ENCODE data around the gene RETREG3. TPM values are rescaled to one million over a fixed set of nuclear protein-coding genes. Genes with fewer than 3 reads are reported as not detected.
"Not testable (repeated sequence)": the region's sequence is repeated elsewhere in the genome, so short reads cannot be mapped to it uniquely, and the experiment has no call there.

The RETREG3 gene
- polyA plus RNA-seq, 3 donors, result 13.6 to 28.8 (median 20.7) TPM

DNA sequence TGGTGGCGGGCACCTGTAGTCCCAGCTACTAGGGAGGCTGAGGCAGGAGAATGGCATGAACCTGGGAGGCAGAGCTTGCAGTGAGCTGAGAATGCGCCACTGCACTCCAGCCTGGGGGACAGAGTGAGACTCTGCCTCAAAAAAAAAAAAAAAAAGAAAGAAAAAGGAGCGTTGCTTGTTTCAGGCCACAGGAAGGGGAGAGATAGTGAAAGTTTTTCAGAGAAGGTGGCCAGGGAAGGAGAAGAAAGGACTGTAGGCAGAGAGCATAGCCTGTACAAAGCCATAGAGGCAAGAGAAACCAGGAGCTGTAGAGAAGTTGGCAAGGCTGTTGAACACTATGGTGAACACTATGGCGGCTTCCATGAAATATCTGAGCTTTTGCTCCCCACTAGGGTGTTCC, 68.6 kb downstream of the RETREG3 start:
- 94 to 98% (median 94%) methylated on average over 3 to 4 of the region's 4 CpGs for whole genome bisulfite sequencing, 3 donors
- H3K27ac ChIP-seq (ENCODE audit: low read depth, low read length), result not testable (repeated sequence)

DNA sequence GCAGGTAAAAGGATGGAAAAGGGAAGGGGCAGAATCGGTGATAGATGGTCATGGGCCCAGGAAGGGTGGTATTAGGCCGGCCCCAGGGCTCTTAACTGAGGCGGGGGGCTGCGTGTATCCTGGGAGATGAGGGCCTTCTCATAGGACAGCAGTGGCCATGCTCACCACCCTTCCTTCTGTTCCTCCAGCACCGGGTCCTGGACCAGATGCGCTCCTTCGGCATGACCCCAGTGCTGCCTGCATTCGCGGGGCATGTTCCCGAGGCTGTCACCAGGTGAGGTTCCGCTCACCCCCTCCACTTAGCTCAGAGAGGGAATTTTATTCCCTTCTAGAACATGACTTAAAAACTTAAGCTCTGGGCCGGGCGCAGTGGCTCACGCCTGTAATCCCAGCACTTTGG, 70.7 kb downstream of the RETREG3 start:
- WGBS, 3 donors, result 89 to 96% (median 95%) methylated on average over 14 of the region's 14 CpGs
- H3K27ac ChIP-seq (ENCODE audit: low read depth, low read length), result no peak overlapping the region

DNA sequence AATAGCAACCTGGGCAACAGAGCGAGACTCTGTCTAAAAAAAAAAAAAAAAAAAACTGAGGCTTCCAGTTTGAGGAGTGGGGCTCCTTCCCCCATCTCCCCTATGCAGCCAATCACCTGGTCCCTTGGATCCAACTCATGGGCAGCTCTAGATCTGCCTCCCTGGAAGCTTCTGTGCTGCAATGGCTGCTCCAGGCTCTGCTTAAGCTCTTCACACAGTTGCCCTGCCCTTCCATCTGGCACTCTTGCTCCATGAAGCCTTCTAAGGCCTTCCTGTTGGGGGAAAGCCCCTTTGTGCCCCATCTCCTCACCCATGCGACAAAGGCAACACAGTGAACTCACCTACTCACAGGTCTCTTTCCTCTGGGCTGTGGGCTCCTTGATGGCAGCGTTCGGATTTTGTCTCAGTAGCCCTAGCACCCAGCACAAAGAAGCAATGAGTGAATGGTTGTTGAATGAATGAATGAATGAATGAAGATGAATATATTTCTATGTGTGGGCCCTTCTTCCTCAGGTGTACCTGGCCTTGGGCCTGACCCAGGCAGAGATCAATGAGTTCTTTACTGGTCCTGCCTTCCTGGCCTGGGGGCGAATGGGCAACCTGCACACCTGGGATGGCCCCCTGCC, 71.2 kb downstream of the RETREG3 start:
- 95 to 97% (median 96%) methylated on average over 5 of the region's 5 CpGs for WGBS, 3 donors

DNA sequence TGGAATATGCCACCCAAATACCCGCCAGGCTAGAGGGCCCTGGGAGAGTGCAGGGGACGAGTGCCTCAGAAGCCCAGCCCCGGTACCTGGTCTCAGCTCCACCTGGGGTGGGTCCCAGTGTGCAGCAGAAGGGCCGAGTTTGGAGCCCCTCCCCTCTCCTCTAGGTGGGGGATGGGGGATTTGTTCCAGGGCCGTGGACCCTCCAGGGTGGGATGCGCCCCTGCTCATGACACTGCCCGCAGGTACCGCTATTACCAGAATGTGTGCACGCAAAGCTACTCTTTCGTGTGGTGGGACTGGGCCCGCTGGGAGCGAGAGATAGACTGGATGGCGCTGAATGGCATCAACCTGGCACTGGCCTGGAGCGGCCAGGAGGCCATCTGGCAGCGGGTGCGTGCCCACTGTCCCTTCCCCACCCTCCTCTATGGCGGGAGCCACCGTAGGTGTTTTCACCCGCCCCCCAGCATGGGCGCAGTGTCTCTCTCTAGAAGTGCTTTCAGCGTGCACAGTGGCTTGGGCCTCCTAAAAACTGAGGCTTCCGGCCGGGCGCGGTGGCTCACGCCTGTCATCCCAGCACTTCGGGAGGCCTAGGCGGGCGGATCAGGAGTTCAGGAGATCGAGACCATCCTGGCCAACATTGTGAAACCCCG, 71.9 kb downstream of the RETREG3 start:
- 85 to 88% (median 87%) methylated on average over 30 of the region's 31 CpGs for WGBS, 3 donors
- H3K27ac ChIP-seq (ENCODE audit: low read depth, low read length), result no peak overlapping the region

More for the DNA sequence above, 71.2 kb downstream of the RETREG3 start:
- no peak overlapping the region for H3K27ac ChIP-seq (ENCODE audit: low read depth, low read length)

DNA sequence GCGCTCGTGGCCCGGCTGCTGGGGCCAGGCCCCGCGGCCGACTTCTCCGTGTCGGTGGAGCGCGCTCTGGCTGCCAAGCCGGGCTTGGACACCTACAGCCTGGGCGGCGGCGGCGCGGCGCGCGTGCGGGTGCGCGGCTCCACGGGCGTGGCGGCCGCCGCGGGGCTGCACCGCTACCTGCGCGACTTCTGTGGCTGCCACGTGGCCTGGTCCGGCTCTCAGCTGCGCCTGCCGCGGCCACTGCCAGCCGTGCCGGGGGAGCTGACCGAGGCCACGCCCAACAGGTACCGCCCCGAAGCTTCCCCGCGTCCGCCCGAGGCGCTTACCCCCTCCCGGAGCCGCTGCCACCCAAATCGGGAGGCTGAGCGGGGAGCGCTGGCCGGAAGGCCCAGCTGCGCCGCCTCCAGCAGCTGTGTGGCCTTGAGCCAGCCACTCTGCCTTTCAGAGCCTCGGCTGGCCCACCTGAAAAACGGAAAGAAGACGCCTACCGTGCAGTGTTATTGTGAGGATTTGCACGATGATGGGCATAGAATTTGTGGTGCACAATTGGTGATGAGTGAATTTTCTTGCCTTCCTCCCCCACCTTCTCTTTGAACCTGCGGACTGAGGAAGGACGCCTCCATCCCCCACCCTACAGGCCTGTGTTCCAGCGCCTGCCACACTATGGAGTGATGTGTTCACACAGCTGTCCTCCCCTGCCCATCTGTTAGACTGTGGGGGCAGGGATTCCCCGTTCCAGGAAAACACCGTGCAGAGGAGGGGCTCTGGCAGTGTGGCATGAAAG, 72.6 kb downstream of the RETREG3 start:
- H3K27ac ChIP-seq (ENCODE audit: low read depth, low read length), result no peak overlapping the region
- 0 to 1% (median 1%) methylated on average over 54 to 65 of the region's 65 CpGs for WGBS, 3 donors

DNA sequence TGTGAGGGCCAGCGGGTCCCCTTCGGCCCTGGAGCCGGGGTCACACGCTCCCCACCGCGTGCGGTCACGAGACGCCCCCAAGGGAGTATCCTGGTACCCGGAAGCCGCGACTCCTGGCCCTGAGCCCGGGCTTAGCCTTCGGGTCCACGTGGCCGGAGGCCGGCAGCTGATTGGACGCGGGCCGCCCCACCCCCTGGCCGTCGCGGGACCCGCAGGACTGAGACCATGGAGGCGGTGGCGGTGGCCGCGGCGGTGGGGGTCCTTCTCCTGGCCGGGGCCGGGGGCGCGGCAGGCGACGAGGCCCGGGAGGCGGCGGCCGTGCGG, 73.2 kb downstream of the RETREG3 start, which contains the start of gene NAGLU:
NAGLU (plus strand) TSS at position 194 of the 324 bp plus-strand sequence; CDS start at position 226, 32 bp downstream.
- 0 to 1% (median 0%) methylated on average over 37 to 40 of the region's 40 CpGs for WGBS, 3 donors
- peak within 1 kb of the TSS; percentile 15 for H3K27ac ChIP-seq (ENCODE audit: low read depth, low read length)

DNA sequence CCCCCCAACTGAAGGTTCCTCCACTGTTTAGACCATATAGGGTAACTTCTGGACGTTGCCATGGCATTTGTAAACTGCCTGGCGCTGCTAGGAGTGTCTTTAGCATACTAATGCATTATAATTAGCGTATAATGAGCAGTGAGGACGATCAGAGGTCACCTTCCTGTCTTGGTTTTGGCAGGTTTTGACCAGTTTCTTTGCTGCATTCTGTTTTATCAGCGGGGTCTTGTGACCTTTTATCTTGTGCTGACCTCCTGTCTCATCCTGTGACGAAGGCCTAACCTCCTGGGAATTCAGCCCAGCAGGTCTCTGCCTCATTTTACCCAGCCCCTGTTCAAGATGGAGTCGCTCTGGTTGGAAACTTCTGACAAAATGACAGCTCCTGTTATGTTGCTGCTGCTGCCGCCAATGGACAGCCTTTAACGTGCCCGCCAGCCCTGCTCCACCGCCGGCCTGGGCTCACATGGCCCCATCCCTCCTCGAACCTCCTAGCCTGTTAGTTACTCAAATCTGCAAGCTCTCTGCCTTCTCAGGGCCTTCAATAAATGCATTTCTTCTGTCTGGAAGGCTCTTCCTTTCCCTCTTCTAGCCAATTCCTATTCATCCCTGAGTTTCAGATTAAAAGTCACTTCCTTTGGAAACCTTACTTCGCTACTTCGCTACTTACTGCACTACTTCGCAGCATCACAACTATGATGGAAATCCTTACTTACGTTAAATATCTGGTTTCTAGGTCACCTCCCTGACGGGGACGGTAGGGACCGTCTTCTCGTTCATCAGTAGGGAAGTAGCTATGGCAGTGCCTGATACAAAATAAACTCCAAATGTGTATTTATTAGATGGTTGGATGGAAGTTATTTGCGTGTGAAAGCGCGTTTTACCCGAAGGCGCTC, 73.8 kb downstream of the RETREG3 start:
- WGBS, 3 donors, result 35 to 40% (median 37%) methylated on average over 26 of the region's 26 CpGs
- H3K27ac ChIP-seq (ENCODE audit: low read depth, low read length), result peak overlapping the region; percentile 15

DNA sequence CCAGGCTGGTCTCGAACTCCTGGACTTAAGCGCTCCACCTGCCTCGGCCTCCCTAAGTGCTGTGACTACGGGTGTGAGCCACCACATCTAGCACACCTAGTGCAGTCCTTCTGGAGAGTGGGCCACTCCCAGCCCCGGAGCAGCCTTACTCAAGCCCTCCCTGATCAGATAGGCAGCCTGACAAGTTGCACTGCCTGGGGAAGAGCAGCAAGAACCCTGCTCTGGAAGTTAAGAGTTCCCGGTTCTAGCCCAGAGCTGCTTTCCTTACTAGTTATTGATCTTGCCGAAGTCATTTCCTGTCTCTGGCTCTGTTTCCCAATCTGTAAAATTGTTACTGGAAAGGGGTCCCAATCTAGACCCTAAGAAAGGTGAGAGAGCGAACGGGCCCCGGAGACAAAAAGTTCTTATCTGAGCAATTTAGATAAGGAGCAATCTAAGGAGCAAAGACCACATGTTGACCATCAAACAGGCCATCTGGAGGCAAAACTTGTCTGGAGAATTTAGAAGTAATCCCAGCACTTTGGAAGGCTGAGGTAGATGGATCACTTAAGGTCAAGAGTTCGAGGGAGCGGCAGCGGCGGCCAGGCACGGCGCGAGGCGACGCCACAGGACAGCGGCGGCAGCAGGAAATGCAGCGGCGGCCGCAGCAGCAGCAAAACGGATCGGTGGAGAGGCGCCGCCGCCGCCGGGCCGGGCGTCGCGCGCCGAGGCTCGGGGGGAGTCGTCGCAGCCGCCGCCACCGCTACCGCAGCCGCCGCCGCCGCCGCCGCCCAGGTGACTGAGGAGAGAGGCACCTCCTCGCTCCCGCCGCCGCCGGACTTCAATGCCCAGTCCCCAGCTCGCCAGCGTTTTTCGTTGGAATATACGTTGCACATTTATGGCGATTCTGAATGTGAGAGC, 77.5 kb downstream of the RETREG3 start:
- H3K27ac ChIP-seq (ENCODE audit: low read depth, low read length), result peak overlapping the region; percentile 17
- WGBS, 3 donors, result 9 to 13% (median 12%) methylated on average over 54 to 60 of the region's 60 CpGs

DNA sequence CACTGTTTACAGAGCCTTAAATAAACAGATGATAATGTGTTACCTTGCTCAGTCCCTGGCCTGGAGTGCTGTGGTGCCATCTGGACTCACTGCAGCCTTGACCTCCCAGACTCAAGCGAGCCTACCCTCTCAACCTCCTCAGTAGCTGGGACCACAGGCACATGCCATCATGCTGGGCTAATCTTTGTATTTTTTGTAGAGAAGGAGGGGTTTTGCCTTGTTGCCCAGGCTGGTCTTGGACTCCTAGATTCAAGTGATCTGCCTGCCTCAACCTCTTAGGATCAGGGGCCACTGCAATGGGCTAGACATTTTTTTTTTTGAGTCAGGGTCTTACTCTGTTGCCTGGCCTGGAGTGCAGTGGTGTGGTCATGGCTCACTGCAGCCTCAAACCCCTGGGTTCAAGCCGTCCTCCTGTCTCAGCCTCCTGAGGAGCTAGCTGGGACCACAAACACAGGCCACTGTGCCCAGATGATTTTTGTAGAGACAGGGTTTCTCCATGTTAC, 78.2 kb downstream of the RETREG3 start:
- no peak overlapping the region for H3K27ac ChIP-seq (ENCODE audit: low read depth, low read length)
- 74 to 99% (median 92%) methylated on average over 2 of the region's 2 CpGs for WGBS, 3 donors

Other genes starting within 250 kb of the RETREG3 start
- 100 to 1,000 TPM in 1 of 3 donors, 10 to 100 TPM in 2; 60.7 to 204 (median 92.9) TPM for gene STAT3, start 220.9 kb downstream of the RETREG3 start, polyA plus RNA-seq
- 100 to 1,000 TPM in 2 of 3 donors, 10 to 100 TPM in 1; 30.4 to 517 (median 414) TPM for gene CAVIN1, start 186.1 kb downstream of the RETREG3 start, polyA plus RNA-seq
- 10 to 100 TPM; 17.6 to 30.5 (median 25.8) TPM for gene ATP6V0A1, start 150.5 kb downstream of the RETREG3 start, polyA plus RNA-seq
- gene NAGLU, start 73.1 kb downstream of the RETREG3 start, polyA plus RNA-seq, result 10 to 100 TPM; 30.5 to 38.7 (median 33.2) TPM
- 10 to 100 TPM in 1 of 3 donors, 1 to 10 TPM in 2; 5.2 to 13.9 (median 5.5) TPM for gene HSD17B1, start 56.5 kb downstream of the RETREG3 start, polyA plus RNA-seq
- 10 to 100 TPM; 53.3 to 71.0 (median 59.7) TPM for gene COASY, start 47.2 kb downstream of the RETREG3 start, polyA plus RNA-seq
- gene MLX, start 42.3 kb downstream of the RETREG3 start, polyA plus RNA-seq, result 10 to 100 TPM; 38.7 to 71.3 (median 48.9) TPM
- 1 to 10 TPM; 3.5 to 7.1 (median 4.5) TPM for gene PSMC3IP, start 31.6 kb downstream of the RETREG3 start, polyA plus RNA-seq
- 10 to 100 TPM; 28.6 to 51.8 (median 36.6) TPM for gene TUBG1, start 309 bp upstream of the RETREG3 start, polyA plus RNA-seq
- gene TUBG2, start 49.9 kb upstream of the RETREG3 start, polyA plus RNA-seq, result 10 to 100 TPM; 13.9 to 62.7 (median 24.0) TPM
- gene PLEKHH3, start 67.6 kb upstream of the RETREG3 start, polyA plus RNA-seq, result 10 to 100 TPM; 30.4 to 67.4 (median 30.9) TPM
- 1 to 10 TPM; 1.3 to 2.6 (median 1.3) TPM for gene CCR10, start 72.5 kb upstream of the RETREG3 start, polyA plus RNA-seq
- 1 to 10 TPM; 5.9 to 8.3 (median 7.0) TPM for gene CNTNAP1, start 73.2 kb upstream of the RETREG3 start, polyA plus RNA-seq
- 10 to 100 TPM; 16.1 to 27.5 (median 25.9) TPM for gene EZH1, start 135.7 kb upstream of the RETREG3 start, polyA plus RNA-seq
- gene RAMP2, start 151.9 kb upstream of the RETREG3 start, polyA plus RNA-seq, result 100 to 1,000 TPM in 2 of 3 donors, 10 to 100 TPM in 1; 12.9 to 178 (median 156) TPM
- 10 to 100 TPM; 52.3 to 64.8 (median 61.2) TPM for gene VPS25, start 164.1 kb upstream of the RETREG3 start, polyA plus RNA-seq
- under 1 TPM; 0.45 to 0.54 (median 0.46) TPM for gene WNK4, start 171.2 kb upstream of the RETREG3 start, polyA plus RNA-seq
- 100 to 1,000 TPM; 110 to 134 (median 120) TPM for gene COA3, start 189.3 kb upstream of the RETREG3 start, polyA plus RNA-seq
- 1 to 10 TPM in 1 of 3 donors, under 1 TPM in 2; 0.20 to 1.0 (median 0.54) TPM for gene CNTD1, start 189.5 kb upstream of the RETREG3 start, polyA plus RNA-seq
- gene BECN1, start 214.9 kb upstream of the RETREG3 start, polyA plus RNA-seq, result 10 to 100 TPM; 36.5 to 69.7 (median 66.2) TPM
- gene PSME3, start 224.0 kb upstream of the RETREG3 start, polyA plus RNA-seq, result 10 to 100 TPM; 33.4 to 84.8 (median 60.7) TPM
- gene AOC2, start 235.2 kb upstream of the RETREG3 start, polyA plus RNA-seq, result 1 to 10 TPM; 2.0 to 8.9 (median 3.1) TPM
- 100 to 1,000 TPM in 2 of 3 donors, 10 to 100 TPM in 1; 59.7 to 515 (median 182) TPM for gene AOC3, start 241.8 kb upstream of the RETREG3 start, polyA plus RNA-seq

Measured in adipose tissue (tissue), 3 donors.